Loucy (cell line): Measurements from ENCODE around the gene PKD1.

Source experiments
- H2AFZ ChIP-seq: fragments of 200-600 bp; sonication (generic); 2 replicates; pipeline ENCODE4 v1.6.0; 2016; ENCODE audit warnings: antibody characterized with exemption, mild to moderate bottlenecking, low read length, moderate library complexity
- H3F3A ChIP-seq: fragments of 200-600 bp; 2 replicates; pipeline ENCODE4 v1.6.0; 2016; ENCODE audit warnings: antibody characterized with exemption, low read depth, mild to moderate bottlenecking
- H3K27me3 ChIP-seq: fragments of 200-600 bp; sonication (generic); 2 replicates; pipeline ENCODE4 v1.6.1; 2014; ENCODE audit warnings: low read length, mild to moderate bottlenecking; ENCODE audit not compliant: insufficient read depth, poor library complexity, severe bottlenecking
- H3K36me3 ChIP-seq: fragments of 200-600 bp; sonication (generic); 2 replicates; pipeline ENCODE4 v1.6.1; 2016; ENCODE audit warnings: low read length; ENCODE audit not compliant: insufficient read depth
- H3K4me1 ChIP-seq: fragments of 200-600 bp; sonication (generic); 2 replicates; pipeline ENCODE4 v1.5.1; 2014; ENCODE audit warnings: low read length, mild to moderate bottlenecking; ENCODE audit not compliant: insufficient read depth, poor library complexity, severe bottlenecking
- H3K4me2 ChIP-seq: fragments of 200-600 bp; sonication (generic); 2 replicates; pipeline ENCODE4 v1.6.0; 2014; ENCODE audit warnings: antibody characterized with exemption, low read length, low read depth, mild to moderate bottlenecking; ENCODE audit not compliant: poor library complexity, severe bottlenecking
- H3K4me3 ChIP-seq: fragments of 200-600 bp; sonication (generic); 2 replicates; pipeline ENCODE4 v1.5.1; 2014; ENCODE audit warnings: low read length, mild to moderate bottlenecking, mixed read lengths; ENCODE audit not compliant: poor library complexity, severe bottlenecking
- H3K79me2 ChIP-seq: fragments of 200-600 bp; sonication (generic); 2 replicates; pipeline ENCODE4 v1.6.1; 2014; ENCODE audit warnings: low read length; ENCODE audit not compliant: insufficient read depth
- H3K9ac ChIP-seq: fragments of 200-600 bp; sonication (generic); 2 replicates; pipeline ENCODE4 v1.6.0; 2014; ENCODE audit warnings: mild to moderate bottlenecking, low read depth, low read length, moderate library complexity; ENCODE audit not compliant: poor library complexity, severe bottlenecking
- H3K9me2 ChIP-seq: fragments of 200-600 bp; sonication (generic); replicated peaks from 2 replicates; pipeline ENCODE4 v1.6.1; 2016; ENCODE audit warnings: low read depth, low read length, mixed read lengths
- H3K9me3 ChIP-seq: fragments of 200-600 bp; sonication (generic); 2 replicates; pipeline ENCODE4 v1.6.1; 2014; ENCODE audit warnings: mild to moderate bottlenecking, antibody characterized with exemption, low read length, low read depth; ENCODE audit not compliant: insufficient read depth
- H4K20me1 ChIP-seq: fragments of 200-600 bp; sonication (generic); 2 replicates; pipeline ENCODE4 v1.6.0; 2014; ENCODE audit warnings: antibody characterized with exemption, low read length, mild to moderate bottlenecking; ENCODE audit not compliant: insufficient read depth, poor library complexity, severe bottlenecking
- CTCF ChIP-seq: fragments of 200-600 bp; sonication (generic); conservative IDR thresholded peaks from 2 replicates; pipeline ENCODE4 v1.5.1; 2014; ENCODE audit warnings: mild to moderate bottlenecking, antibody characterized with exemption, low read length
- EZH2phosphoT487 ChIP-seq: fragments of 200-600 bp; IDR thresholded peaks from 2 replicates; pipeline ENCODE4 v1.6.1; 2018; ENCODE audit warnings: antibody characterized with exemption, mild to moderate bottlenecking, moderate library complexity, borderline replicate concordance

The PKD1 gene

DNA sequence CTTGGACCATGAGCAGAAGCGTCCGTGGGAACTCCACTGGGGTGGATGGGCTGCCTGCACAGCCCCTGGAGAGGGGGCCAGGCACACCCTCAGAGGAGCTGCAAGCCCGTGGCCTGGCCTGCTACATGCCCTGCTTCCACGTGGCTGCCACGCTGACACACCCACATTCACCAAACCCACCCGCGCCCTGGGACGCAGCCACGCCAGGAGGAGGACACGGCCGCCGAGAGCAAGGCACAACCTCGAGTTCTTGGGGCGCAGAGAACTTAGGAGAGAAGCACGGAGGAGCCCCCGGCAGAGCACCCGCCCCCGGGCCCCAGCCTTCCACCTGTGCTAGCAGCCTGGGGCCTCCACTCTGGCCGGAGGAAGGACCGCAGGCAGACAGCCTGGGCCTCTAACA lies 41.9 kb upstream of the PKD1 start:
- TF ChIP-seq CTCF (no peak), EZH2phosphoT487 (no peak)
- H3K4me2 ChIP-seq = no peak overlapping the region
- no peak overlapping the region for H3K4me3 ChIP-seq
- H3K9me3 ChIP-seq = no peaks in the 10 kb centered on the region
- H3K9ac ChIP-seq = no peak overlapping the region
- H3K9me2 ChIP-seq = no peaks in the 10 kb centered on the region
- no peak overlapping the region for H2AFZ ChIP-seq
- H3K27me3 ChIP-seq = no peaks in the 10 kb centered on the region
- no peaks in the 10 kb centered on the region for H4K20me1 ChIP-seq
- no peaks in the 10 kb centered on the region for H3K4me1 ChIP-seq
- no peaks in the 10 kb centered on the region for H3F3A ChIP-seq
- no peaks in the 10 kb centered on the region; the same call in 1 of the 2 replicates for H3K36me3 ChIP-seq
- H3K79me2 ChIP-seq = no peaks in the 10 kb centered on the region

GRCh38 chr16:2177101-2177500 lies 41.4 kb upstream of the PKD1 start:
- TF ChIP-seq CTCF (no peak), EZH2phosphoT487 (no peak)
- no peaks in the 10 kb centered on the region for H3K79me2 ChIP-seq
- H2AFZ ChIP-seq = no peak overlapping the region
- no peaks in the 10 kb centered on the region for H3K9me3 ChIP-seq
- no peak overlapping the region for H3K4me2 ChIP-seq
- no peak overlapping the region for H3K9ac ChIP-seq
- no peaks in the 10 kb centered on the region for H3F3A ChIP-seq
- H3K36me3 ChIP-seq = no peaks in the 10 kb centered on the region; the same call in 1 of the 2 replicates
- H3K4me3 ChIP-seq = no peak overlapping the region
- H4K20me1 ChIP-seq = no peaks in the 10 kb centered on the region
- no peaks in the 10 kb centered on the region for H3K4me1 ChIP-seq
- H3K27me3 ChIP-seq = no peaks in the 10 kb centered on the region
- H3K9me2 ChIP-seq = no peaks in the 10 kb centered on the region

DNA sequence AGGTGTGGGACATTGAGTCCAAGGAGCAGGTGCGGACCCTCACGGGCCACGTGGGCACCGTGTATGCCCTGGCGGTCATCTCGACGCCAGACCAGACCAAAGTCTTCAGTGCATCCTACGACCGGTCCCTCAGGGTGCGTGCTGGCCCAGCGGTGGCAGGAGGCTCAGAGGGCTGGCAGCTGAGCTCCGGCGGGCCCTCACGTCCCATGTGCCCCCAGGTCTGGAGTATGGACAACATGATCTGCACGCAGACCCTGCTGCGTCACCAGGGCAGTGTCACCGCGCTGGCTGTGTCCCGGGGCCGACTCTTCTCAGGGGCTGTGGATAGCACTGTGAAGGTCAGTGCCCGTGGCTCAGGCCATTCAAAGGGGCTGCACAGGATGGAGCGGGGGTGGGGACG lies 40.3 kb upstream of the PKD1 start:
- Histone ChIP-seq H4K20me1 (no peaks in the 10 kb centered on the region), H3K36me3 (no peaks in the 10 kb centered on the region; the same call in 1 of the 2 replicates), H3F3A (no peaks in the 10 kb centered on the region), H3K4me1 (no peaks in the 10 kb centered on the region), H3K79me2 (no peaks in the 10 kb centered on the region), H2AFZ (no peak overlapping the region), H3K4me2 (no peak overlapping the region), H3K4me3 (no peak overlapping the region), H3K9me3 (no peaks in the 10 kb centered on the region), H3K27me3 (no peaks in the 10 kb centered on the region), H3K9me2 (no peaks in the 10 kb centered on the region), H3K9ac (no peak overlapping the region)
- TF ChIP-seq EZH2phosphoT487 (no peak), CTCF (no peak)
